Inflammatory macrophage treated with lipopolysaccharide for 4 hours (primary cell): ENCODE results near the gene UNC5C.

Experiments used
- DNase-seq: peaks from one replicate; pipeline ENCODE4 v3.0.0-alpha.2; 2020

UNC5C gene

DNA sequence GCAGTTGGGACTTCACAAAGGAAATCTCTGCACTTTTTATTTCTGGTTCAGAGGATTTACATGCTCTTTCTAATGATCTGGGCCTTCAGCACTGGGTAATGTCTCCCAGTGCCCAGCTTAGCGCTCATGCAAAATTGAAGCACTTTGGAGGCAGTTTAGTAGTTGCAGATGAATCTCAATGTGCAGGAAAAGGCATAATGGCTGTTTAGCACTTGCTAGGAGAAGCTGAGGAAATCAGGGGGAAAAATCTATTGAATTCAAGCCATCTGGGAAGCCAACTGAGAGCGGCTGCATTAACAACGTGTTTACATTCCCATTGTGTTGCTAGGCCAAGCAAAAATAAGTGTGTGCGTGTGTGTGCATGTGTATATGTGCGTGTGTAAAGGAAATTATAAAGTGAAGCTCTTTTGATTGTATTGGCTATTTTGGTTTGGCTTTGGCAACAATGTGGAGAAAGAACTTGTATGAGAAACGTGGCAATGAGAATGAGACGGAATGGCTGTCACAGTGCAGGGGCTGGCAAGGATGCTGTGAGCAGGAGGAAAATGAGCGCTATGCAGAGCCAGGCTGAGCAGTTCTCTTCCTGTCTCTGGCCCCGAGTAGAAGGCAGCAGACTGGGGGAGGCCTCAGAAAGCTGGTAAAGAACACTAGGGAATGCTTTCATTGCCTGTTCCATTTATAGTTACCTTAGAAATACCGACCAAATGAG is 231.5 kb downstream of the UNC5C start:
- DNase-seq = no peak

DNA sequence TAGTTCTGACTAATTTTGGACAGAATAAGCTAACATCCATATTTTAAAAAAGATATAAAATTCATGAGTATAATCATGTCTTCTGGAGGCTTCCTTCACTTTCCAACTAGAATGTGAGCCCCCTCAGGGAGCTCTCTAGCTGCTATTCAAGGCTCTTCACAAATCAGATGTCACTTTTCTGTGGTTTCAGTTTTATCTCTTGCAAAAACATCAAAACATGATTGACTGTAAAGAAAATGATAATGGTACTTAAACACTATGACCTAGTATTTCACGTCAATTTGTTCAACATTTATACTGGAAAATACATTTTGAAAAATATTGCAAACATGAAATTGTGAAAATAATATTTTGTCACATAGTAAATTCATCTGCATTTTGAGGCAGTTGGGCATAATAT is 234.2 kb downstream of the UNC5C start:
- DNase-seq = no peak

DNA sequence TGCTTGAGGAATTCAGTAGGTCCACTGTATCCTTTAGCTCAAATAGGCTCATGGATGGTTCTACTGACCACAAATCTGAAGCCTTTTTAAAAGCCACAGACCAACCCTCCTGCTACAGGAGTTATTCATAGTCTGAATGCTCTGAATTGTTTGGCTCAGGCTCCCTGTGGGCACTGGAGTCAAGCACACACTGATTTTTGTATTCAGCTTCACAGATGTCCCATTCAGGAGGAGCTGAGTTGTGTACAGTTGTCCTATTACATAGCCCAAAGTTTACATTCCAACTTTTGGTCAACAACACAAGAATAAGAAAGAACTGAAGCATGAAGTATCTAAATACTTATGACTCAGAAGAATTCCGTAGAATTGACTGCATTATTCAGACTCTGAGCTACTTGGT is 243.9 kb downstream of the UNC5C start:
- DNase-seq = no peak

DNA sequence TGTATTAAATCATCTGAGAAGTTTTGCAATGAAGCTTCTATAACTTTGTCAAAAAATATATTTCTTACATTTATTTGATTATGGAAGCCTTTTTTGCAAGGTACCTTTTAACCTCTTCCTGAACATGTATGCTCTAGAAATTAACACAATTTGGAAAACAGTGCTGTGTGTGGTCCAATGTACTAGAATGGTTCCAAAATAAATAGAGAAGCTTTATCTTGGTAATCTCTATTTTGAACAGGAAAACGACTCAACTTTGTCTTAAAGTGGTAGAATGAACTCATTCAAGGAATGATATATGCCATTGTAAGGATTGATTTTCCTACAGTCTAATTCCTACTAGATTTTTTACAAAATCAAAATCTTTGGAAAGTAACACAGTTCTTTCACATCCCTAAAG is 248.5 kb downstream of the UNC5C start:
- no peak for DNase-seq

DNA sequence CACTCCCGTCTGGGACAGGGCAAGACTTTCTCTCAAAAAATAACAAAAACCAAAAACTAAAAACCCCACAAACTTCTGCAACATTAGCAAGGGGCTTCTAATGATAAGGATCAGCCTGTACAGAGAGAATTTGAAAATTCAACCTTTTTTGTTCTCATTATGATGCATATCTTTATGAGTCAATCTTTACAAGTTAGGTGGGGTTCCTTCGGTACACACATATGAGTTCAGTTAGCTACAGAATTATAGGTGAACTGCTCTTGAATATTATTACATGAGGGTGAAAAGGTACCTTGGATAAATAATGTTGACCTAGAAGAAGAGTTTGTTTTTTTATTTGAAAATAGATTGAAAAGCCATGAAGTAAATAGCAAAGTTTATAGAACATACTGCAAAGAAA is 252.7 kb downstream of the UNC5C start:
- no peak for DNase-seq

DNA sequence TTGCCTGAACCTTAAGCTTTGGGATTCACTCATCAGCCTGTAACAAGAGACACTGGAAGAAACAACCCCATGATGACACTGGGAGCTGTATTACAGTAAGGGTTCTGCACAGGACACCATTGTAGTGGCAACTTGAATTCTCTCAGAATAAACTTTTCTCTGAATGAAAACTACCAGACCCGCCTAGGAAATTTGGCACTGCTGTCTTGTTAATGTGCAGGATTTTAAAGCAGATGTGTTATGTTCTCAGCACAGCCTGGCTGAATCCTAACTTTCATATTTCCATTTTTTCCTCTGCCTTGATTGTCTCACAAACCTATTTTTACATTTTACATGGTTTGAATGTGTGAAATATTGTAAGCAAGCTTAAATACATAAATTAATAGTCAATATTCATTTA is 253.6 kb downstream of the UNC5C start:
- DNase-seq = no peak

DNA sequence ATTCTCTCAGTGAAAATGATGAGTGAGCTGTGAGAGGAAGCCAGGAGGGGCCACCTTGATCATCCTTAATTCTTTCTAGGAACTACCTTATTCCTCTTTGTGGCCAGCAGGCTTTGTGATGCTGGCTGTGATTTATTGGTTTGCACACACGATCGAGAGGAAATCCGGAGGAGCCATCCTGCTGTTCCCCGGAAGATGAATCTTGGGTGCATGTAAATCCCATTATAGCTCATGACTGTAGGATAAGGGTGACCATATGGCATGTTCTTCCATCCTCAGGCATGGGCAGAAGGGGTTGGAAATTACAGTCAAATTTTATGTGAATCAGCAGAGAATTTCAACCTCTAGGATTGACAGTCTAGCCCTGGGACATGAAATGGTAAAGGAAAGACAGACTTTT is 254.5 kb downstream of the UNC5C start:
- DNase-seq = no peak

DNA sequence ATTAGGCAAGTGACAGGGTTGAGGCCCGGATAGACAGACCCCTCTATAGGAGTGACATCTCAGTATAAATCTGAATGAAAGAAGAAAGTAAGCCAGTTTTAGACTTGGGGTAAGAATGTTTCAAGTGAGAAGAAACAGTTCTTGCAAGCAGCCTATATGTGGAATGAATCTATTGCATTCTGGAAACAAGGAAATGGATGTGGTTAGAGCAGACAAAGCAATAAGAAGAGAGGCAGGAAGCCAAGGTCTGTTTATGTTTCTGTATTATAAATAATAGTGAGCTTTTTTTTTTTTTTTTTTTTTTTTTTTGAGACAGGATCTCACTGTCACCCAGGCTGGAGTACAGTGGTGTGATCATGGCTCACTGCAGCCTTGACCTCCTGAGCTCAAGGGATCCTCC is 255.8 kb downstream of the UNC5C start:
- no peak for DNase-seq

DNA sequence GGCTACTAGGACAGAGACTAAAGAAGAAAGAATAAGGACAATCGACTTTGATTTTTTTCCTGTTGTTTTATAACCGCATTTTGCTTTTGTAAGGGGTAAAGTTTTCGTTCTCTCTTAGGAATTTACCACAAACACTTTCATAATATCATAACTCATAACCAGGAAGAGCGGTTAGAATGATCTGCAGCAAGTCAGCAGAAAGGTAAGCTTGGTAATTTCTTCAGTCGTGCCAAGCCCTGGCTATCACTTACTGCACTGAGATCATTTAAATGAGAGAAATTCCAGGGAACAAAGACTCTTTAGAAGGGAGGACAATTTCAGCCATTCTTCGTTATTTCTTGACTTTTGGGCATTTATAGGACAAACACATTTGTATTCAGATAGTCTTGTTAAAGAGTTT is 258.1 kb downstream of the UNC5C start:
- peak; percentile 4 for DNase-seq

DNA sequence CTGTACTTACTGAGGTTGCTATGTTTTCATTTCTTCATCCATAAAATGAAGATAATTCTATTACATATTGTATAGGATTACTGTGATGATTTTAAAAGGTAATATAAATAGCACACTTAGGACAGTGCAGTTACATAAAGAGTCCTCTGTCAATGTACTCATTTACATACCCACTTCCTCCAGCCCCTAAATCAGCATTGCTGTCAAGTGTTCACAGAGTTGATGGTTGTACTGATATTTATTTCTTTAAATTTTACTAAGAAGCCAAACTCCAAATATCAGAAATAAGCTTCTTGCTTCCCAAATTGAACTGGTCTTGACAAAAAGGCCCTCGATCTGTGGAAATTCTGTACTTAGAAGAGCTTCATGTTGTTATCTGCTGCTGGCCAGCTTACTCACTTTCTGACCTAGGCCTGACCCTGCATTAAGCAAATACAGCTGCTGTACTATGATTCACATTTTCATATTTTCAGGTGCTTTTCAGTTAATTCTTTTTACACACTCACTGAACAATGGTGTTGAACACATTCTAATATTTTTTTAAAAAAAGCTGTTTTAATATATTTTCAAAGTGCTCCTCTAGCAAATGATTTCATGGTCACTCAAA is 259.6 kb downstream of the UNC5C start:
- DNase-seq = no peak

DNA sequence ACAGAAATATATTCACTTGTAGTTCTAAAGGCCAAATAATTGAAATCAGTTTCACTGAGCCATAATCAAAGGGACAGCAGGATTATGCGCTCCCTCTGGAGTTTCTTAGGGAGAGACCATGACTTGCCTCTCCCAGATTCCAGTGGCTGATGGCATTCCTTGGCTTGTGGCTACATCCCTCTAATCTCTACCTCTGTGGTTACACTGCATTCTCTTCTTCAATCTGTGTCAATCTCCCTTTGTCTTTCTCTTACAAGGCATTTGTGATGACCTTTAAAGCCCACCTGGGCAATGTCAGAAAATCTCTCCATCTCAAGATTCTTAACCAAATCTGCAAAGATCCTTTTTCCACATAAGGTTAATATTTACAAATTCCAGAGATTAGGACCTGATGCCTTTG is 260.2 kb downstream of the UNC5C start:
- DNase-seq = no peak

DNA sequence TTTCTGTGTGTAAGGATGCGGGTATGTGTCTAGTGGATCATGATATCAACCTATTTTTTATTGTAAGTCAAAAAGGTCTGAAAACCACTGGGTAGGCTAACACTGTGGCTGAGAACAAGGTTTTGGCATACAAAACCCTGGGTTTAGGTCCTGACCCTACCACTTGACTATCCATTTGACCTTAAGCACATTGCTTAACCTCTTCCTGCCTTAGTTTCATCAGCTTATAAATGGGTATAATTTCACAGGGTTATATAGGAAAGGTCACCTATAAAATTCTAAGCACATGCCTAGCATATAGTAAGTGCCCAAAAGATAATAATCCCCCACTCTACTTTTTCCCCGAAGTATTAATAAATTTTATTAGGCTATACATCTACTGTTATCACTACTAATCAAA is 263.0 kb downstream of the UNC5C start:
- DNase-seq = no peak

DNA sequence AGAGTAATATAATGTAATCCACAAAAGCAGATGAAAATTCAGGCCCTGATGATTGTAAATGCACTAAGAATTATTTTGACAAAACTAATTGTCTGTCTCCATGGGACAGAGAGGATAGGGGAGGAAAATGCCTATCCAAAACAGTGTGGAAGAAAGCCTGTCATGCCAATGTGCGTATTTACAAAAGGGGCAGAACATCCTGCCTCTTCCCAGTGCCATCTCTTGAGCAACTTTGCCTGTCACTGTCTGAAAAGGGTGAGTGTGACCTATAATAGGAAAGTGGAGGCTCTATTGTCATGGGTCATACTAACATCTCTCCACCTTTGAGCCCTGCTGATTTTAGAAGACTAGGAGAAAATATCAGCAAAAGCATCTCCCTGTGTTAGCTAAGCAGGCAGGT is 264.1 kb downstream of the UNC5C start:
- no peak for DNase-seq

DNA sequence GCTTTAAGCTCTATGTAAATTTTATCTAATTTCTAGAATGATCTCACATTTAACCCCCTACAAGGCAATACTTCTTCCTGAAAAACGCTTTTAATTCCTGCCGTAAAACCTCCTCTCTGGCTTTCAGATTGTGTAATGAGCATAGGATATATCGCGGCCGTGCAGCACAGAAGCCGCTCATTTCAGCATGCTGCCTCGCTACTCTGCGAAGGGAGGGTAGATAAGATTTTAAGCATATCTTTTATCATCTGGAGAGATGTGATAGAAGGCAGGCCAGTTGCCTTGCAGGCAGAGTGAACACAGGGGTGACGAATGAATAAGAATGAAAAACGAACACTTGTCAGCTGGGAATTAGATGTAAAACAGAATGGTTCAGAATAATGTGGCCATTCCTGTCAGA is 265.5 kb downstream of the UNC5C start:
- DNase-seq = no peak

DNA sequence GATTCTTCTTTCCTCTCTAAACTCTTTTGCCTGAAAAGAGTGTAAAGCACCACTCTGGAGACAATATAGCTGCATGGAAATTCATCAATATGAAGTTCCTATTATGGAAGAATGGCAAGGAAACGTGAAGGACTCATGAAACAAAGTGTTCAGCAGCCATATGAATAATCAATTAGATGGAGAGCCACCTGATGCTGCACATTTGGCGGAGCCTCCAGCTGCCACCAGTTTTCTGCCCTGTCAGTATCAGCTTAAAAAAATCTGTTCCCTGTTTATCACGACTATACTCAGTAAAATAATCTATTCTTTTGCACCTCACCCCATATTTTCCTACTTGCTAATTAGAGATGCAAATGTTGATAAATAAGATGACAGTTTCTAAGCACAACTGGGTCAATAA is 276.0 kb downstream of the UNC5C start:
- no peak for DNase-seq

DNA sequence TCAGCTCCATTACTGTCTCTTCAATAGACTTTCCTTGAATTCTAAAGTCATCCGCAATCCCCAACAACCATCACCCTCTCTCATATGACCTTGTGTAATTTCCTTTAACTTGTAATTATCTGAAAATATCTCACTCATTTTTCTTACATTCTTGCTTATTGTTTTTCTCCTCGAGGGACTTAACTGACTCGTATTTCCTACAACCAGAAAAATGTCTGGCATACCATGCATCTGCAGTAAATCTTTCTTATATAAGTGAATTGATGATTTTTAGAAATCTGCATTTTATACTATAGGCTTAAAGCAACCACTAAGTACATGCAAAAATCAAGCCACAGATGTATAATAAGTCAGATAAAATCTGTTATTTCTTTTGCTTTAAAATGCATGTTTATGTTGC is 276.7 kb downstream of the UNC5C start:
- no peak for DNase-seq

DNA sequence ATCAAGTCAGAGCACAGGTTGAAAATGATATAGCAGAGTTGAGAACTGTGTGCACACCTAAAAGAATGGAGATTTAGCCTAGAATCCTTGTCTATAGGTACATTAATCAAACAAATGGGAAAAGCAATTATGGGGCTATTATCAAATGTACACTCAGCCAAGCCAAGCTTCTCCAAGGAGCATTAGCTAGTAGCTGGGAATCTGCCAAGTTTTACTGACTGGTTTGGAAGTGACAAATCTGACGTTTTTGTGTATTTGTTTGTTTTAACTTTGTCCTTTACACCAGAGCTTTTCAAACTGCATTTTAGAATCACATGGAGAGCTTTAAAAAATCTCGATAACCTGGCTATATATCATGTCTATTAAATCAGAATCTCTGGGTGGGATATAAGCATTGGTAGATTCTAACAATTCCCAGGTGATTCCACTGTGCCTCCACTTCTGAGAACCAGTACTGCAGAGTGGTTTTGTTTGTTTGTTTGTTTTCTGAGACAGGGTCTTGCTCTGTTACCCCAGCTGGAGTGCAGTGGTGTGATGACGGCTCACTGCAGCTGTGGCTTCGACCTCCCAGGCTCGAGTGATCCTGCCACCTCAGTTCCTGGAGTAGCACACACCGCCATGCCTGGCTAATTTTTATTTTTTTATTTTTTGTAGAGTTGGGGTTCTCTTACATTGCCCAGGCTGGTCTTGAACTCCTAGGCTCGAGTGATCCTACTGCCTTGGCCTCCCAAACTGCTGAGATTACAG is 279.8 kb downstream of the UNC5C start:
- DNase-seq = no peak

DNA sequence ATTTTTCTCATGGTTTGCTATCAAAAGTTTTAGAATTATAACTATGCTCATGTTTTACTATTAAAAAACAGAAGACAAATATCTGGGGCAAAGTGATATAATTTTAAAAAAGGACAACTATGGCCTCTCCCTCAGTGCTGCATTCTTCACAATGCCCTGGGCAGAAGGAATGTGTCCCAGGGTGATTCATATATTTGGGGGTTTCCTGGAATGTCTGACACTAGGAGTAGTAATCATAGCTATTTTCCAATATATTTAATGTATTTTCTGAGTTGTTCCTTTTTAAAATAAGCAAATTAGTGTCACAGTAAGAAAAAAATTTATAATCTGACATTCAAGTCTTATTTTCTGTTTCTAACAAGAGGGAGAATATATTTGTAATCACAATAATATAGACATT is 281.7 kb downstream of the UNC5C start:
- no peak for DNase-seq

DNA sequence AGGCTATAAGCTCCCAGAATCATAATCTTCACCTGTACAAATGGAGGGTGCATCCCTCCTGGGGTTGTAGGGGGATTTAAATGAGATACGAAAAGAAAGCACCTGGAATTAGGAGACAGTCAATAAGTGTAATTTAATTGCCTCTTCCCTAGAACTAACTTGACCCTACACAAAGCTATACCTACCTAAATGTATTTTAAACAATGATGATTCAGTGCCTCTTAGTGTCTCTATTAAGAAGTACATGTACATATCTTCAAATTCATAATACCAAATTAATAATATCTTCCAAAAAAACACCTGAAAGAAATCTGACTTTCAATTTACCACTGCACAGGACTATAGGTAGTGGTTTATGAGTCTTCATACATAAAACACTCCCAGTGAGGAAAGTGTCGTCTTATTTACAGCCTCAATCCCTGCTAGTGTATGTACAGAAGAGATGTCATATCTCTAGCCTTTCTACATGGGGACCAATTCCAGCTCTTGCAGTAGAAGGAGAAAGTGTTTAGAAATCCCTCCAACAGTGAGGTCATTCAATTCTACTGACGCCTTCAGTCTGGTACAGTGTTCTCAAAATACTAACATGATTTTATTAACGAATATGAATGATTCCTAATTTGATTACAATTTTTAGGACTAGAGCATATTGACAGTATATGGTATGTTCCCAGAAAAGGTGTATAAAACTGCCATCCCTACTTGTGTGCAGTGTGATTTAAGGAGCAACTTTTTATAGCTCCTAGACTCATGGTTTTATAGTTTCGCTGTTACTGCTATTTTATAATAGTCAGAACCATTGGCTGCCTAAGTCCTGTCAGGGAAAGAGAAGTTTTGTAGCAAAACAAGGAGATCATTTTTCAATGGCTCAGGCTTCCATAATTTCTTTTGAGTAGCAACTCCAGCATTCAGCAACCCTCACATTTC is 282.7 kb downstream of the UNC5C start:
- no peak for DNase-seq

DNA sequence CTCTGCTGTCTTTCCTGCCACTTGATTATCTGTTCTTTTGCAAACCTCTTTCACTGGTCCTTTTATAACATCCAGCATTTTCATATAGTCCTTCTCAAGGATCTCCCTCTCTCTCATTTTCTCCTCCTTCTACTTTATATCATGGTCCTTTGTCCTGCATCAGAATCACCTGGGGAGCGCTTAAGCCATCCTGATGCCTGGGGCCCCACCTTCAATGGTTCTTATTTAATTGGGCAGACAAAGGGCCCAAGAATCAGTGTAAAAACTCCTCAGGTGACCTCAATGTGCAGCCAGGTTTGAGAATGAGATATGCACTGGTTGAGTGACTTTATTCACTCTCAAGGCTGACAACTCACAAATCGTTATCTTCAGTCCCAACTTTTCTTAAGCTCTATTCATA is 283.9 kb downstream of the UNC5C start:
- no peak for DNase-seq

DNA sequence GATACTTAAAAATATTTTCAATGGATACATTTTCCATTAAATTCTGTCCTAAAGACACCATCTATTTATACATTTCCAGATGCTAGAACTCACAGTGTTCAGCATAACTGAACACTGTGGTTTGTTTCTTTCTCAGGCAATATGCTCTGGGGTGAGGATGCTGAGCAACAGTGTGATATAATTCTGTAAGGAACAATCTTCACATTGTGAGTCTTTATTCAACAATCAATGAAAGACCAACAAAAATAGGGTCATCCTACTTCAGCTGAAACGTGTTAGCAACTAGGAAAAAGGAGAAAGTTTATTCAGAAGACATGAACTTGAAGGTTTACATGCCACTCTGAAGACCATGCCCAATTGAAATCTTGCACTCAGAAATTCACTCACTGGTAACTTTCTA is 284.8 kb downstream of the UNC5C start:
- no peak for DNase-seq

DNA sequence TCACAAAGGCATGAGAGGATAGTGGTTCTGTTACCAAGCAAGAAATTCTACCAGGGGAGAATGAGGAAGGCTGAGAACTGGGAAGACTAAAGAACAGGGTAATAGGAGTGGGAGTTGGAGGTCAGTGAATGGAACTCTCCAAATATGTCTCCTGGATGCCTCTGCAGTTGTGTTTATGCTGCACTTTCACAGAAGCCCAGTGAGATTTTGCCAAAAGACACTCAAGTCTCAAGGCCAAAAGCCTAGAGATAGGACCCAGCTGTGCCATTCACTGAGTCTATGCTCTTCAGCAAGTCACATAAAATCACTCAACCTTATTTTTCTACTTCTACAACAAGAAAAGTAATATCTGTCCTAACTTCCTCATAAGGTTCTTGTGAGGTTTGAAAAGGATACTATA is 285.4 kb downstream of the UNC5C start:
- DNase-seq = no peak

DNA sequence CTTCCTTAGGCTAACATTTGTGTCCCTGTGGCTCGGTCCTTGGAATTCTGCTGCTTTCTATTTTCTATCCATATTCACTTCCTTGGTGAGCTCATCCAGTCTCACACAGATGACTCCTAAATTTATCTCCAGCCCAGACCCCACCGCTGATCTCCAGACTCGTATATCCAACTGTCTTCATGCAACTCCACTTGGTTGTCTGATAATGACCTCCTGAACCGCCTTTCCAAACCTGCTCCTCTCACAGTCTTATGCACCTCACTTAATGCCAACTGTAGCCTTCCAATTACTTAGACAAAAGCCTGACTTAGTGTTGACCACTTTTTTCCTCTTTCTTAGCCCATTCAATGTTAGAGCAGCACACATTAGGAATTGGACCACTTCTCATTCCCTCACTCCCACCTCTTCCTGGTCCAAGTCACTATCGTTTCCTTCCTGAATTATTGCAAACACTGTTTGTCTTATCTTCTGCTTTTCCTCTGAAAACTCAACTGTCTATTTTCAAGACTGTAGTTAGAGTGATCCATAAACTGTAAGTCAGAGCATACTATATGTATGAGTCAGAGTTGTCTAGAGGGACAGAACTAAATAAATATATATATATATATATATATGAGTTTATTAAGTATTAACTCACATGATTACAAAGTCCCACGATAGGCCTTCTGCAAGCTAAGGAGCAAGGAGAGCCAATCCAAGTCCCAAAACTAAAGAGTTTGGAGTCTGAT is 292.5 kb downstream of the UNC5C start:
- peak; percentile 16 for DNase-seq
